PC-3 (cell line): ENCODE data around the gene HBP1. TPM values are rescaled to one million over a fixed set of nuclear protein-coding genes. Genes with fewer than 3 reads are reported as not detected.

Experiments
- ATAC-seq: fragments of 200-7000 bp; cut with Tn5 transposase; 2 replicates; pipeline ENCODE4 v1.9.1; 2020; ENCODE audit warnings: mild to moderate bottlenecking, moderate library complexity
- BruUV-seq: library from RNA; stranded (reverse); fragments of 400-500 nt; replicated peaks from 2 replicates; lab custom pipeline; 2021; lab: Mats Ljungman, UMichigan
- CTCF ChIA-PET: fragments of 300-600 bp; sonication (Branson Sonifier 250); formaldehyde crosslinking; loops from one replicate; lab custom pipeline; 2022; ENCODE audit warnings: antibody characterized with exemption; lab: Charles Lee
- POLR2A ChIA-PET: fragments of 300-600 bp; sonication (Branson Sonifier 250); formaldehyde crosslinking; loops from one replicate; lab custom pipeline; 2022; ENCODE audit warnings: antibody characterized with exemption; ENCODE audit not compliant: unreplicated experiment; lab: Charles Lee
- DNase-seq: peaks from one replicate; pipeline ENCODE4 v3.0.0-alpha.2; 2015
- H2AFZ ChIP-seq: fragments of 300-600 bp; sonication (generic); 2 replicates; pipeline ENCODE4 v1.6.0; 2016; ENCODE audit warnings: antibody characterized with exemption, low read length
- H3F3A ChIP-seq: fragments of 300-600 bp; sonication (generic); one replicate; pipeline ENCODE4 v1.6.0; 2017; ENCODE audit warnings: antibody characterized with exemption, low read length, control low read depth, mild to moderate bottlenecking; ENCODE audit not compliant: unreplicated experiment
- H3K27ac ChIP-seq: fragments of 300-600 bp; sonication (generic); 2 replicates; pipeline ENCODE4 v1.5.1; 2016; ENCODE audit warnings: mild to moderate bottlenecking, low read length
- H3K27me3 ChIP-seq: fragments of 300-600 bp; sonication (generic); 2 replicates; pipeline ENCODE4 v1.6.1; 2016; ENCODE audit warnings: low read length, mixed read lengths
- H3K36me3 ChIP-seq: fragments of 300-600 bp; sonication (generic); 2 replicates; pipeline ENCODE4 v1.6.1; 2016; ENCODE audit warnings: low read depth, mixed run types, low read length, mixed read lengths
- H3K4me1 ChIP-seq: fragments of 300-600 bp; sonication (generic); 2 replicates; pipeline ENCODE4 v1.5.1; 2016; ENCODE audit warnings: low read length; ENCODE audit not compliant: insufficient read depth
- H3K4me2 ChIP-seq: fragments of 300-600 bp; sonication (generic); 2 replicates; pipeline ENCODE4 v1.6.0; 2016; ENCODE audit warnings: low read length
- H3K4me3 ChIP-seq: fragments of 300-600 bp; sonication (generic); 2 replicates; pipeline ENCODE4 v1.5.1; 2016; ENCODE audit warnings: mild to moderate bottlenecking, low read length, mixed read lengths
- H3K79me2 ChIP-seq: fragments of 300-600 bp; sonication (generic); 2 replicates; pipeline ENCODE4 v1.6.1; 2017; ENCODE audit warnings: low read length, mixed read lengths
- H3K9ac ChIP-seq: fragments of 300-600 bp; sonication (generic); 2 replicates; pipeline ENCODE4 v1.6.0; 2016; ENCODE audit warnings: mild to moderate bottlenecking, low read length
- H3K9me2 ChIP-seq: fragments of 300-600 bp; sonication (generic); replicated peaks from 2 replicates; pipeline ENCODE4 v1.6.1; 2016; ENCODE audit warnings: mixed run types, low read length, mixed read lengths
- H3K9me3 ChIP-seq: fragments of 300-600 bp; sonication (generic); 2 replicates; pipeline ENCODE4 v1.6.1; 2016; ENCODE audit warnings: low read length, mixed read lengths
- H4K20me1 ChIP-seq: fragments of 300-600 bp; sonication (generic); 2 replicates; pipeline ENCODE4 v1.6.1; 2016; ENCODE audit warnings: low read length, mixed read lengths
- EZH2 ChIP-seq: fragments of 300-600 bp; sonication (generic); IDR thresholded peaks from one replicate; pipeline ENCODE4 v1.6.1; 2017; ENCODE audit warnings: antibody characterized with exemption, mild to moderate bottlenecking, low read length; ENCODE audit not compliant: unreplicated experiment
- EZH2phosphoT487 ChIP-seq: fragments of 300-600 bp; sonication (generic); IDR thresholded peaks from 2 replicates; pipeline ENCODE4 v1.6.1; 2018; ENCODE audit warnings: mild to moderate bottlenecking, antibody characterized with exemption, low read length, borderline replicate concordance
- intact Hi-C: fragments of 100-400 bp; cut with micrococcal nuclease; formaldehyde crosslinking; loops from 2 replicates; pipeline ENCODE4 v1.9.0; 2023
- total RNA-seq: library from RNA; depleted of rRNA; stranded (reverse); fragments of >200 nt; gene quantifications from 2 replicates; pipeline ENCODE4 v1.2.3, GENCODE V29; 2014
- TF ChIP-seq, protein P1 (sequence below): fragments of 300-600 bp; sonication (generic); conservative IDR thresholded peaks from 2 replicates; pipeline ENCODE4 v1.5.1; 2017; ENCODE audit warnings: antibody characterized with exemption, low read depth, mild to moderate bottlenecking, low read length

HBP1 gene
- total RNA-seq, 1 experiment from 2014 or later = 13.0 TPM

DNA sequence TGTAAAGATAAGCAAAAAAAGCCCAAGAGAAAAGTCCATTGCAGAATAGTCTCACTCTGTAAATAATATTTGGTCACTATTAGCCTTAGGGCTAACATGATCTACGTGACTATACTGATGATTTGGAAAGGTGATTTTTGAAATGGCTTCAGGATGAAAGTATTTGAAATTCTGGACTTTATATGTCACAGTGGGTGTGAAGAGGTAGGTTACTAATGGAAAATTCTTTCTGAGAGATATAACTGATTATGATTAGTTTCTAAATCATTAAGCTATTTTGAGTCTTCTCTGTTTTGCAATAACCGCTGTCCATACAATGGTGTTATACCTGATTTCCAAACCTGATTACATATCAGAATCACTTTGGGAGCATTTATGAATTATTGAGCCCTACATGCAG lies 20.1 kb upstream of the HBP1 start:
- Histone ChIP-seq H3K27ac (no peak overlapping the region), H3K4me2 (no peak overlapping the region), H3K9me3 (no peaks in the 10 kb centered on the region), H3K9ac (no peak overlapping the region), H4K20me1 (no peaks in the 10 kb centered on the region), H3K27me3 (no peaks in the 10 kb centered on the region), H3K9me2 (no peaks in the 10 kb centered on the region), H3F3A (no peaks in the 10 kb centered on the region), H3K79me2 (no peaks in the 10 kb centered on the region), H2AFZ (no peak overlapping the region), H3K4me3 (no peak overlapping the region), H3K36me3 (no peaks in the 10 kb centered on the region), H3K4me1 (peaks cover 9% of the 10 kb centered on the region)
- TF ChIP-seq EZH2 (no peak), EZH2phosphoT487 (no peak)
- TF ChIP-seq, protein P1, sequence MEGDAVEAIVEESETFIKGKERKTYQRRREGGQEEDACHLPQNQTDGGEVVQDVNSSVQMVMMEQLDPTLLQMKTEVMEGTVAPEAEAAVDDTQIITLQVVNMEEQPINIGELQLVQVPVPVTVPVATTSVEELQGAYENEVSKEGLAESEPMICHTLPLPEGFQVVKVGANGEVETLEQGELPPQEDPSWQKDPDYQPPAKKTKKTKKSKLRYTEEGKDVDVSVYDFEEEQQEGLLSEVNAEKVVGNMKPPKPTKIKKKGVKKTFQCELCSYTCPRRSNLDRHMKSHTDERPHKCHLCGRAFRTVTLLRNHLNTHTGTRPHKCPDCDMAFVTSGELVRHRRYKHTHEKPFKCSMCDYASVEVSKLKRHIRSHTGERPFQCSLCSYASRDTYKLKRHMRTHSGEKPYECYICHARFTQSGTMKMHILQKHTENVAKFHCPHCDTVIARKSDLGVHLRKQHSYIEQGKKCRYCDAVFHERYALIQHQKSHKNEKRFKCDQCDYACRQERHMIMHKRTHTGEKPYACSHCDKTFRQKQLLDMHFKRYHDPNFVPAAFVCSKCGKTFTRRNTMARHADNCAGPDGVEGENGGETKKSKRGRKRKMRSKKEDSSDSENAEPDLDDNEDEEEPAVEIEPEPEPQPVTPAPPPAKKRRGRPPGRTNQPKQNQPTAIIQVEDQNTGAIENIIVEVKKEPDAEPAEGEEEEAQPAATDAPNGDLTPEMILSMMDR = no peak
- no peak for ATAC-seq
- ChIA-PET CTCF (interaction anchor here (0.6 to 0.7 kb wide), 2 partner anchors 356 to 726 kb away, joined by 3 to 8 read pairs; no protein-coding TSS in a partner anchor), POLR2A (interaction anchor here (0.6 kb wide), 1 partner anchor 14 kb away, joined by 9 read pairs; no protein-coding TSS in a partner anchor)
- BruUV-seq = no TSS peak
- intact Hi-C loops = loop anchor here (10.0 kb wide), 2 partner anchors 726 to 974 kb away; no protein-coding TSS in a partner anchor
- DNase-seq = no peak

DNA sequence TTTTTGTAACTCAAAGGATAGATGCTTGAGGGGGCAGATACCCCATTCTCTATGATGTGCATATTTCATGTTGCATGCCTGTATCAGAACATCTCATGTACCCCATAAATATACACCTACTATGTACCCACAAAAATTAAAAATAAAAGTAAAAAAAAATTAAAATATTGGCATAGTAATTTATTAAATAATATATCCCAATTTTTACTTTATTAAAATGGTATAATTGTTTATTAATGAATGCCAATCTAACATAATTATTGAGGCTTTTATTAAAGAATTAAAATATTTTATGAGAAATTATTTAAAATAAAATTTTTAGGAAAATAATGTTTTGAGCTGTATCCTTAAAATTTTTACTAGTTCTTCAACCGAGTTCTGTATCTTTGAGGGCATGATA lies 18.9 kb upstream of the HBP1 start:
- CTCF ChIA-PET = interaction anchor here (0.6 to 1.3 kb wide), 4 partner anchors 19 to 607 kb away, joined by 4 to 6 read pairs (median 5); partner anchors contain the start of gene HBP1

More for the DNA sequence above, 18.9 kb upstream of the HBP1 start:
- Histone ChIP-seq H3K9me3 (no peaks in the 10 kb centered on the region), H2AFZ (no peak overlapping the region), H3K27ac (no peak overlapping the region), H4K20me1 (no peaks in the 10 kb centered on the region), H3K79me2 (no peaks in the 10 kb centered on the region), H3K4me3 (no peak overlapping the region), H3K27me3 (no peaks in the 10 kb centered on the region), H3F3A (no peaks in the 10 kb centered on the region), H3K9ac (no peak overlapping the region), H3K4me1 (peaks cover 9% of the 10 kb centered on the region), H3K36me3 (no peaks in the 10 kb centered on the region), H3K4me2 (no peak overlapping the region), H3K9me2 (no peaks in the 10 kb centered on the region)
- no peak for DNase-seq
- no peak for TF ChIP-seq EZH2
- TF ChIP-seq, protein P1 = no peak
- TF ChIP-seq EZH2phosphoT487 = no peak
- ATAC-seq = no peak
- intact Hi-C loops = loop anchor here (1.0 to 10.0 kb wide), 5 partner anchors 17 to 975 kb away; no protein-coding TSS in a partner anchor
- POLR2A ChIA-PET = no interaction called here
- no TSS peak for BruUV-seq
